ENCODE measurements around the gene HSF2BP.
"Not testable (repeated sequence)": the region's sequence is repeated elsewhere in the genome, so short reads cannot be mapped to it uniquely, and the experiment has no call there.

GRCh38 chr21:43517701-43518100 lies 141.6 kb downstream of the HSF2BP start:
- TF ChIP-seq POLR2A, CTCF (IDR thresholded peaks at IDR 0.05): not testable (repeated sequence)

Measured in breast epithelium (tissue), 3 donors.